Hepatocyte (in vitro differentiated cells): ENCODE measurements around the gene PKN3.

ENCODE experiments used
- EZH2 ChIP-seq: fragments of 200-600 bp; sonication (generic); IDR thresholded peaks from 2 replicates; pipeline ENCODE4 v1.6.1; 2016; ENCODE audit warnings: antibody characterized with exemption, mild to moderate bottlenecking, borderline replicate concordance
- TF ChIP-seq, protein P1 (sequence below): fragments of 200-600 bp; sonication (generic); IDR thresholded peaks from 2 replicates; pipeline ENCODE4 v1.5.1; 2016; ENCODE audit warnings: antibody characterized with exemption, mild to moderate bottlenecking; ENCODE audit not compliant: poor library complexity

DNA sequence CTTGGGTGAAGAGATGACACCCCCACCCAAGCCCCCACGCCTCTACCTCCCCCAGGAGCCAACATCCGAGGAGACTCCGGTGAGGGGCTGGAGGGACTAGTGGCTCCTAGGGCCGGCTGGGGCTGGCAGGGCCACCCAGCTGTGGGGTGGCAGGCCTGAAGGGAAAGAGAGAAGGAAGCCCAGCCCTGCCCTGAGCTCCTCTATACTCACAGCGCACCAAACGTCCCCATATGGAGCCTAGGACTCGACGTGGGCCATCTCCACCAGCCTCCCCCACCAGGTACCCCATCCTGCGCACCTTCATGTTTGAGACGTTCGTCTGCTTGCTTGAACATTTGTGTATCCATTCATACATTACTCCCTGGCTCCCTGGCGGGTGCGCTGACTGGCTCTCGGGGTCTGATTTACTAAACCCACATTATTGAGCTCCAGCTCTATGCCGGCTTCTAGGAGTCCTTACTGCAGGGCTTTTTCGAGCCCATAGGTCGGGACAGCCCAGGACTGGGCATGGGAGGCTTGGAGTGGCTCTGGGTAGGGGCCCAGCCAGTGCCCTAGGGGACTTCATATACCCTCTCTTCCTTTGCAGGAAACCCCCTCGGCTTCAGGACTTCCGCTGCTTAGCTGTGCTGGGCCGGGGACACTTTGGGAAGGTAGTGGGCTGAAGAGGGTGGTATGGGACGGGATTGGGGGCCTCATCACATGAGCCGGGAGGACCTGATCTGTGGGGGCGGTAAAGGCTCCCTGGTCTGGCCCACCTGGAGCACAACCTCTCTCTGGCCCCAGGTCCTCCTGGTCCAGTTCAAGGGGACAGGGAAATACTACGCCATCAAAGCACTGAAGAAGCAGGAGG, 12.5 kb downstream of the PKN3 start:
- TF ChIP-seq EZH2: no peak
- TF ChIP-seq, protein P1, sequence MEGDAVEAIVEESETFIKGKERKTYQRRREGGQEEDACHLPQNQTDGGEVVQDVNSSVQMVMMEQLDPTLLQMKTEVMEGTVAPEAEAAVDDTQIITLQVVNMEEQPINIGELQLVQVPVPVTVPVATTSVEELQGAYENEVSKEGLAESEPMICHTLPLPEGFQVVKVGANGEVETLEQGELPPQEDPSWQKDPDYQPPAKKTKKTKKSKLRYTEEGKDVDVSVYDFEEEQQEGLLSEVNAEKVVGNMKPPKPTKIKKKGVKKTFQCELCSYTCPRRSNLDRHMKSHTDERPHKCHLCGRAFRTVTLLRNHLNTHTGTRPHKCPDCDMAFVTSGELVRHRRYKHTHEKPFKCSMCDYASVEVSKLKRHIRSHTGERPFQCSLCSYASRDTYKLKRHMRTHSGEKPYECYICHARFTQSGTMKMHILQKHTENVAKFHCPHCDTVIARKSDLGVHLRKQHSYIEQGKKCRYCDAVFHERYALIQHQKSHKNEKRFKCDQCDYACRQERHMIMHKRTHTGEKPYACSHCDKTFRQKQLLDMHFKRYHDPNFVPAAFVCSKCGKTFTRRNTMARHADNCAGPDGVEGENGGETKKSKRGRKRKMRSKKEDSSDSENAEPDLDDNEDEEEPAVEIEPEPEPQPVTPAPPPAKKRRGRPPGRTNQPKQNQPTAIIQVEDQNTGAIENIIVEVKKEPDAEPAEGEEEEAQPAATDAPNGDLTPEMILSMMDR: no peak
